Sigmoid colon (tissue), 4 donors: Measurements from ENCODE around the gene ACACA.

Experiments
- EP300 ChIP-seq, 4 donors: sonication (generic); formaldehyde crosslinking; IDR thresholded peaks; one replicate each; pipeline ENCODE4 v1.6.1; 2017; ENCODE audit warnings: antibody characterized with exemption in 4 of 4
- POLR2A ChIP-seq, 2 donors: fragments of 450-650 bp; IDR thresholded peaks; one replicate each; pipeline ENCODE4 v1.6.1; 2016; ENCODE audit warnings: antibody characterized with exemption in 2 of 2, mild to moderate bottlenecking in 2 of 2, moderate library complexity in 2 of 2
- POLR2AphosphoS5 ChIP-seq, 4 donors: sonication (generic); formaldehyde crosslinking; IDR thresholded peaks; one replicate each; pipeline ENCODE4 v1.6.1; 2017; ENCODE audit warnings: antibody characterized with exemption in 4 of 4
- TF ChIP-seq, protein P1 (sequence below), 4 experiments: fragments of 450-650 bp in 3 of 4; fragments of 200-600 bp in 1 of 4; IDR thresholded peaks; one replicate each; pipeline ENCODE4 v1.5.1; 2016 to 2019; ENCODE audit warnings: antibody characterized with exemption in 4 of 4, mild to moderate bottlenecking in 3 of 4, moderate library complexity in 2 of 4

- no peak for TF ChIP-seq POLR2A (IDR thresholded peaks at IDR 0.05)
- TF ChIP-seq, protein P1, sequence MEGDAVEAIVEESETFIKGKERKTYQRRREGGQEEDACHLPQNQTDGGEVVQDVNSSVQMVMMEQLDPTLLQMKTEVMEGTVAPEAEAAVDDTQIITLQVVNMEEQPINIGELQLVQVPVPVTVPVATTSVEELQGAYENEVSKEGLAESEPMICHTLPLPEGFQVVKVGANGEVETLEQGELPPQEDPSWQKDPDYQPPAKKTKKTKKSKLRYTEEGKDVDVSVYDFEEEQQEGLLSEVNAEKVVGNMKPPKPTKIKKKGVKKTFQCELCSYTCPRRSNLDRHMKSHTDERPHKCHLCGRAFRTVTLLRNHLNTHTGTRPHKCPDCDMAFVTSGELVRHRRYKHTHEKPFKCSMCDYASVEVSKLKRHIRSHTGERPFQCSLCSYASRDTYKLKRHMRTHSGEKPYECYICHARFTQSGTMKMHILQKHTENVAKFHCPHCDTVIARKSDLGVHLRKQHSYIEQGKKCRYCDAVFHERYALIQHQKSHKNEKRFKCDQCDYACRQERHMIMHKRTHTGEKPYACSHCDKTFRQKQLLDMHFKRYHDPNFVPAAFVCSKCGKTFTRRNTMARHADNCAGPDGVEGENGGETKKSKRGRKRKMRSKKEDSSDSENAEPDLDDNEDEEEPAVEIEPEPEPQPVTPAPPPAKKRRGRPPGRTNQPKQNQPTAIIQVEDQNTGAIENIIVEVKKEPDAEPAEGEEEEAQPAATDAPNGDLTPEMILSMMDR (IDR thresholded peaks at IDR 0.05) = no peak
- no peak for TF ChIP-seq POLR2AphosphoS5 (IDR thresholded peaks at IDR 0.05)
- no peak for TF ChIP-seq EP300 (IDR thresholded peaks at IDR 0.05)
Observed at GRCh38 chr17:37116671-37117185, 289.9 kb downstream of the ACACA start.
